ENCODE data around the gene OR52H1.

Gene OR52H1

DNA sequence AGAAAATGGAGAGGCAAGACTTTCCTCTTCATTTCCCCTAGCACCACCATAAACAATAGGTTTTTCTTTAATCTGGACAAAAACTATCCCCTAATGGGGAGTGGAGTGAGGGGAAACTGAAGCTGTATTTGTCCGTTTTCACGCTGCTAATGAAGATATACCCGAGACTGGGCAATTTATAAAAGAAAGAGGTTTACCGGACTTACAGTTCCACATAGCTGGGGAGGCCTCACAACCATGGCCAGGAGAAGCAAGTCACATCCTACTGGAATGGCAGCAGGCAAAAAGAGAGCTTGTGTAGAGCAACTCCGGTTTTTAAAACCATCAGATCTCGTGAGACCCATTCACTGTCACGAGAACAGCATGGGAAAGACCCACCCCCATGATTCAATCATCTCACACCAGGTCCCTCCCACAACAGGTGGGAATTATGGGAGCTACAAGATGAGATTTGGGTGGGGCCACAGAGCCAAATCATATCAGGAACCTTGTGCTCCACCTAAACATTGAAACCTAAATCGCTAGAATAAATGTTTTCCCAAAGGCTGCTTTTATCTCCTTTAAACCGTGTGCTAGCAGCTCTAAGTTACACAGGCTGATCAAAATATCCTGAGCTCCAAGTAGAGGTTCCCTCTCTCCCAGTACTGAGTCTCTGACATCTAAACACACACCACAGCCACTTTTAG is 42.8 kb downstream of the OR52H1 start:
- Histone ChIP-seq H3K27ac (no peak overlapping the region), H3K36me3 (ENCODE audit: control insufficient read depth, insufficient read depth, low read length) (no peaks in the 10 kb centered on the region), H3K79me2 (no peaks in the 10 kb centered on the region), H3K4me2 (ENCODE audit: low read length) (no peak overlapping the region), H3K9me3 (ENCODE audit: control insufficient read depth, low read length) (no peaks in the 10 kb centered on the region), H2AFZ (no peak overlapping the region), H3K4me3 (ENCODE audit: low read depth, low read length) (no peak overlapping the region), H3K27me3 (ENCODE audit: control insufficient read depth, insufficient read depth, low read length) (no peaks in the 10 kb centered on the region), H3K4me1 (no peaks in the 10 kb centered on the region), H3K9ac (no peak overlapping the region)
- TF ChIP-seq, protein P1, sequence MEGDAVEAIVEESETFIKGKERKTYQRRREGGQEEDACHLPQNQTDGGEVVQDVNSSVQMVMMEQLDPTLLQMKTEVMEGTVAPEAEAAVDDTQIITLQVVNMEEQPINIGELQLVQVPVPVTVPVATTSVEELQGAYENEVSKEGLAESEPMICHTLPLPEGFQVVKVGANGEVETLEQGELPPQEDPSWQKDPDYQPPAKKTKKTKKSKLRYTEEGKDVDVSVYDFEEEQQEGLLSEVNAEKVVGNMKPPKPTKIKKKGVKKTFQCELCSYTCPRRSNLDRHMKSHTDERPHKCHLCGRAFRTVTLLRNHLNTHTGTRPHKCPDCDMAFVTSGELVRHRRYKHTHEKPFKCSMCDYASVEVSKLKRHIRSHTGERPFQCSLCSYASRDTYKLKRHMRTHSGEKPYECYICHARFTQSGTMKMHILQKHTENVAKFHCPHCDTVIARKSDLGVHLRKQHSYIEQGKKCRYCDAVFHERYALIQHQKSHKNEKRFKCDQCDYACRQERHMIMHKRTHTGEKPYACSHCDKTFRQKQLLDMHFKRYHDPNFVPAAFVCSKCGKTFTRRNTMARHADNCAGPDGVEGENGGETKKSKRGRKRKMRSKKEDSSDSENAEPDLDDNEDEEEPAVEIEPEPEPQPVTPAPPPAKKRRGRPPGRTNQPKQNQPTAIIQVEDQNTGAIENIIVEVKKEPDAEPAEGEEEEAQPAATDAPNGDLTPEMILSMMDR (IDR thresholded peaks at IDR 0.05), result no peak

DNA sequence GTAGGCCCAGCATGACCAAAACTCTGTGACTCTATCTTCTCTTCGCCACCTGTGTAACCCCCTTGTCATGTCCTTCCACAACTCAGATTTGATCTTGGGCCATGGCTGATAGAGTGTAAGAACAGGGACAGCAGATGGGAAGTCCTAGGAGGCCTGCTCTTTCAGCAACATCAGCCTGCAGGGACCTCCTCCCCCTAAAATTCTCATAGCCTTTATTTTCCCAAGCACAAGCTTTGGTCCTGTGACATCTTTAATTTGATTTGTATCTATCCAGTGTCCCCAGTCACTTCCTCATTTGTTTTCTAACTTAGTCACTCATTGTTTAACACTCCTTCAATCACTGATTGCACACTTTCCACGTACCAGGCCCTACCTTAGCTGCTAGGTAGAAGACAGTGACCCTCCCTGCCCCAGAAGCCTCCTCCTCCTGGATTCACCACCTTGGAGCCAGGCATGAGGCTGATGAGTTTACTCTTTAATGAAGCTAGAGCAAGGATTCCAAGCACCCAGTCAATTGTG is 43.9 kb downstream of the OR52H1 start:
- H2AFZ ChIP-seq, result no peak overlapping the region
- H3K79me2 ChIP-seq, result no peaks in the 10 kb centered on the region
- H3K4me1 ChIP-seq, result no peaks in the 10 kb centered on the region
- no peak overlapping the region for H3K27ac ChIP-seq
- H3K36me3 ChIP-seq (ENCODE audit: control insufficient read depth, insufficient read depth, low read length), result no peaks in the 10 kb centered on the region
- no peaks in the 10 kb centered on the region for H3K27me3 ChIP-seq (ENCODE audit: control insufficient read depth, insufficient read depth, low read length)
- H3K4me3 ChIP-seq (ENCODE audit: low read depth, low read length), result no peak overlapping the region
- H3K9ac ChIP-seq, result no peak overlapping the region
- H3K9me3 ChIP-seq (ENCODE audit: control insufficient read depth, low read length), result no peaks in the 10 kb centered on the region
- no peak overlapping the region for H3K4me2 ChIP-seq (ENCODE audit: low read length)
- TF ChIP-seq, protein P1 (IDR thresholded peaks at IDR 0.05), result no peak

DNA sequence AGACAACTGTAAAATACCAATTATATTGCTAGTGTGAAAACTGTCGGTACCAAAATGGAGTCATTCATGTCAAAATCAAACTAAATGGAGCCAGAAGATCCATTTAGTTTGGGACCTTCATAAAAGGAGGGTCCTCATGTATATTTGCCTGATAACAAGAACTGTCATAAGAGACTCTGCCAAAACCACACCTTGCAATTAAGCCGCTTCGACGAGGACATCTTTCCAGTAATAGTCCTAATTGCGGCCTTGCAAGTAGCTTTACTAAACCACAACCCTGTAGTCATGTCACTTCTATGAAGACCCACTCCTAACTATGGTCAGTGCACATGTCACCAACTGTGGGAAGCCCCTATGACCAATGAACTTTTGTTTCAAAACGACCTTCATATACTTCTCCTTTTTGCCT is 47.9 kb downstream of the OR52H1 start:
- H3K9me3 ChIP-seq (ENCODE audit: control insufficient read depth, low read length), result no peaks in the 10 kb centered on the region
- H3K9ac ChIP-seq, result no peak overlapping the region
- no peaks in the 10 kb centered on the region for H3K4me1 ChIP-seq
- TF ChIP-seq, protein P1 (IDR thresholded peaks at IDR 0.05), result no peak
- no peaks in the 10 kb centered on the region for H3K79me2 ChIP-seq
- H3K4me2 ChIP-seq (ENCODE audit: low read length), result no peak overlapping the region
- no peak overlapping the region for H3K27ac ChIP-seq
- no peak overlapping the region for H2AFZ ChIP-seq
- no peaks in the 10 kb centered on the region for H3K27me3 ChIP-seq (ENCODE audit: control insufficient read depth, insufficient read depth, low read length)
- H3K4me3 ChIP-seq (ENCODE audit: low read depth, low read length), result no peak overlapping the region
- H3K36me3 ChIP-seq (ENCODE audit: control insufficient read depth, insufficient read depth, low read length), result no peaks in the 10 kb centered on the region

DNA sequence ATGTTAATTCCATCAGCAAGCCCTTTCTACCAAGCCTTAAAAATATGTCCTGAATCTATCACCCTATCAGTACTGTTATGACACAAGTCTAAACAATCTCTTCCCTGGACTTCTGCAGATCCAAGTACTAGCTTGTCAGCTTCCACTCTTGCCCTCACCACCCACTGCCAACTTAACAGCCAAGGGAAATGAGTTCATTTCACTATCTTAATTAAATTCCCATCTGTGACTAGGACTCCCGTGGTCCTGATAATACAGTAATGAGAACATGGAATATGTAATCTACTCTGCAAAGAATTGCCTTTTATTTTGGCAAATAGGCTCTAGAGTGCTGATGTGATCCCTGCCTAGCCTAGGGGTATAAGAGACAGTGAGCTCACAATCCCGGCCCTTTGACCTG is 48.7 kb downstream of the OR52H1 start:
- no peak overlapping the region for H3K4me2 ChIP-seq (ENCODE audit: low read length)
- no peaks in the 10 kb centered on the region for H3K27me3 ChIP-seq (ENCODE audit: control insufficient read depth, insufficient read depth, low read length)
- H3K9ac ChIP-seq, result no peak overlapping the region
- H3K4me1 ChIP-seq, result no peaks in the 10 kb centered on the region
- TF ChIP-seq, protein P1 (IDR thresholded peaks at IDR 0.05), result no peak
- no peaks in the 10 kb centered on the region for H3K79me2 ChIP-seq
- no peak overlapping the region for H2AFZ ChIP-seq
- no peaks in the 10 kb centered on the region for H3K9me3 ChIP-seq (ENCODE audit: control insufficient read depth, low read length)
- H3K4me3 ChIP-seq (ENCODE audit: low read depth, low read length), result no peak overlapping the region
- H3K36me3 ChIP-seq (ENCODE audit: control insufficient read depth, insufficient read depth, low read length), result no peaks in the 10 kb centered on the region
- no peak overlapping the region for H3K27ac ChIP-seq

Measured in parathyroid adenoma (tissue), 2 donors.